A204.1 (cell line): ENCODE measurements around the gene SYF2.
"Not testable (repeated sequence)": the region's sequence is repeated elsewhere in the genome, so short reads cannot be mapped to it uniquely, and the experiment has no call there.

ENCODE experiments used
- FAIRE-seq: peaks from 2 replicates; lab custom pipeline; 2012; peaks lifted over from hg19 to GRCh38; lab: Jason Lieb, UNC

SYF2 gene

GRCh38 chr1:25232027-25232865 is at the start of gene SYF2:
Gene SYF2, minus strand, starts transcription at chr1:25232502. Its CDS starts 35 bp downstream, at chr1:25232467.
- peak; percentile 97 for FAIRE-seq

- FAIRE-seq = not testable (repeated sequence)
Observed at GRCh38 chr1:25279693-25280111, 47.4 kb upstream of the SYF2 start.

GRCh38 chr1:25278790-25279189 is 46.5 kb upstream of the SYF2 start:
- FAIRE-seq = not testable (repeated sequence)

- not testable (repeated sequence) for FAIRE-seq
Observed at GRCh38 chr1:25278358-25278757, 46.1 kb upstream of the SYF2 start.

GRCh38 chr1:25277295-25277694 is 45.0 kb upstream of the SYF2 start:
- FAIRE-seq = not testable (repeated sequence)

GRCh38 chr1:25275648-25276047 is 43.3 kb upstream of the SYF2 start:
- not testable (repeated sequence) for FAIRE-seq

- FAIRE-seq = not testable (repeated sequence)
Observed at GRCh38 chr1:25272238-25272637, 39.9 kb upstream of the SYF2 start, which contains the start of gene RHD. Gene RHD, plus strand, starts transcription at chr1:25272509. Its CDS starts 39 bp downstream, at chr1:25272548.

GRCh38 chr1:25268143-25268760 is 36.0 kb upstream of the SYF2 start:
- not testable (repeated sequence) for FAIRE-seq

- FAIRE-seq = peak; percentile 60
Observed at GRCh38 chr1:25267288-25268142, 35.2 kb upstream of the SYF2 start.

GRCh38 chr1:25266554-25267287 is 34.4 kb upstream of the SYF2 start:
- not testable (repeated sequence) for FAIRE-seq

GRCh38 chr1:25260336-25260735 is 28.0 kb upstream of the SYF2 start:
- FAIRE-seq = not testable (repeated sequence)

- FAIRE-seq = not testable (repeated sequence)
Observed at GRCh38 chr1:25259813-25260212, 27.5 kb upstream of the SYF2 start.

GRCh38 chr1:25257196-25257595 is 24.9 kb upstream of the SYF2 start:
- FAIRE-seq = no peak

- no peak for FAIRE-seq
Observed at GRCh38 chr1:25256578-25256965, 24.3 kb upstream of the SYF2 start.

- FAIRE-seq = no peak
Observed at GRCh38 chr1:25255706-25256577, 23.6 kb upstream of the SYF2 start.

- no peak for FAIRE-seq
Observed at GRCh38 chr1:25253911-25254310, 21.6 kb upstream of the SYF2 start.

GRCh38 chr1:25247829-25248754 is 15.8 kb upstream of the SYF2 start:
- FAIRE-seq = no peak

GRCh38 chr1:25247024-25247828 is 14.9 kb upstream of the SYF2 start, which contains the start of gene RSRP1:
Gene RSRP1, minus strand, starts transcription at chr1:25247454. Its CDS starts 491 bp downstream, at chr1:25246963.
- FAIRE-seq = peak; percentile 92

GRCh38 chr1:25246600-25247023 is 14.3 kb upstream of the SYF2 start:
- no peak for FAIRE-seq
